NCI-H1436 (cell line): ENCODE measurements around the gene MLYCD.

ENCODE experiments used
- DNase-seq: peaks from one replicate; lab custom pipeline; 2025; lab: John Stamatoyannopoulos, UW

Gene MLYCD

DNA sequence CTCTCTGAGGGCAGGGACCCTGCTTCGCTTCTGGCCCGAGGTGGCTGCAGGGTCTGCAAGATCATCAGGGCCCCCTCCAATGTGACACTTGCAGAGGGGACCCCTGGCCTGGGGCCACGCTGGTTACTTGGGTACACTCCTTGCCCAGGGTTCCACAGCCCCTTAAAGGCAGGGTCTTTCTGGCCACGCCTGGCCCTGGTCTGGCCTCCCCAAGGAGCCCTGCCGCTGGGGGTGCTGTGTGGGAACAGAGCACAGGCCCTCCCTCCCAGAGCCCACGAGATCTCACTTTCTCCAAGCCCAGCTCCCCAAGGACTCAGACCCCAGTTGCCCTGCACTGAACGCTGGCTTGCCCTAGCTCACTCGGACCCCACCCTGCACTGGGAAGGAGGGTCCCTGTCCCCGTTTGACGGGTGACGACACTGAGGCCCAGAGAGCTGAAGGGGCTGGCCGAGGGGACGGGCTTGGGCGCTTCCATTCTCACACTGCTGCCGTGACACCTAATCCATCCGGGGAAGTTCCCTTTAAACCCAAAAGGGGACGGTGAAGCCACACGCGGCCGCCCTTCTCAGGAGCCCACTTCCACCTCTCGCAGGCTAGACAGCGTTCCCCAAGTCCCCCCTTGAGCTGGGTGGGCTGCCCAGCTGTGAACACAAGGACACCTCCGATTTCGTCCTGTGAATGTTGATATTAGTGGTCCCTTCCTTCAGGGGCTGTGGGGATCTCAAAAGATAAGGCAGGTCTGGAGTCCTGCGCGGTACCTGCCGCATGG is 27.2 kb downstream of the MLYCD start:
- no peak for DNase-seq

DNA sequence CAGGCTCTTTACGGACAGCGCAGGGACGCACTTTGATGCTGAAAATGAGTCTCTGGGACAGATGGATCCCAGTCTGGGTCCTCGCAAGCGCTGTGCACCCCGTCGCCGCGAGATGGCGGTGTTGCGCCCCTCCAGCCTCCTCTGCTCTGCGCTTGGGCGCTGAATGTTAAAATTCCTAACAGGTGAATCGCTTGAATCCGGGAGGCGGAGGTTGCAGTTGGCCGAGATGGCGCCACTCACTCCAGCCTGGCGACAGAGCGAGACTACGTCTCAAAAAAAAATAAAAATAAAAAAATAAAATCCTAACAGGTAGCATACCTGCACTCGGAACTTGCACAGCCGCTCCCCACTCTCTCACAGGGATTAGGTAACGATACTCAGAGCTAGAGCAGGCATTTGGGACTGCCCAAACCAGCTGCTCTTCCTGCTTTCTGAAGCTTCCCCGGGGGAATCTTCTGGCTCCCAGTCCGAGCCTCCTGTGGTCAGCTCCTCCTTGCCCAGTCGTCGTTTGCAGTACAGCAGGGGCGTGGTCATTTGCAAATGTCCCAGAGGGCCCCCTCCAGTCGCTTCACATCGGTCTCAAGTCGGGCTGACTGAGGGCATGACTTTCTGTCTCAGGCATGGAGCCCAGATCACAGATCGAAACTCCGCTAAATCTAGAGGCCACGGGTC is 27.9 kb downstream of the MLYCD start:
- DNase-seq: peak; percentile 67

GRCh38 chr16:83928341-83929055 is 29.6 kb downstream of the MLYCD start:
- no peak for DNase-seq

DNA sequence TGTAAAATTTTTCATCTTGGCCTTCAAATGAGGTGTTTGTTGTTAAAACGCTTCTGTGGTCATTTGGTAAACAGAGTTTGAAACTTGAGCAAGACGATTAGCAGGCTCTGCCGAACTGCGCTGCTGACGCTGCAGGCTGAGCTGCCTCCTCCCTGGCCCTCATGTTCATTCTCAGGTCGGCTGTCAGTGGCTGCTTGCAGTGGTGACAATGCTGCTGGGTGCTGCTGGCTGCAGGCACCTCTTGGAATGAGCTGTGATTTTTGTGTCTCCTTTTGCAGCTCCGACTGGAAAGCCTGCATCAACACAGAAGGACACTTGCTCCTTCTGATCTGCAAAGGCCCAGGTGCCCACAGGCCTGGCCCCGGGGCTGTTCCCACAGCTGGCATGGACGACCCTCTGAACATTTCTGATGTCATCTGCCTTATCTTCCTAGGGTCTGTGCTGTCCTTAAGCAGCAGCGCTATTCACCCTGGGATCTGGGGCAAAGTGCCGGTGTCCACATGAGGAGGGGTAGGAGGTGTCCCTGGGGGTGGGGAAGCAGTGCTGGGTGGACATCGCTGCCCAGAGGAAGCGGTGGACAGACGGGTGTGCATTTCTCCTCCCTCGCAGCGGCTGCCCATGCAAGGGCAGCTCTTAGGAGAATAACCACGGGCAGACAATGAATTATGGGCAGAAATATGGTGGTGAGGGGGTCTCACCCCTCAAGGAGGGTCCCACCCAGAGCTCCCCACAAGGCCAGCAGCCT is 31.1 kb downstream of the MLYCD start:
- DNase-seq: no peak

DNA sequence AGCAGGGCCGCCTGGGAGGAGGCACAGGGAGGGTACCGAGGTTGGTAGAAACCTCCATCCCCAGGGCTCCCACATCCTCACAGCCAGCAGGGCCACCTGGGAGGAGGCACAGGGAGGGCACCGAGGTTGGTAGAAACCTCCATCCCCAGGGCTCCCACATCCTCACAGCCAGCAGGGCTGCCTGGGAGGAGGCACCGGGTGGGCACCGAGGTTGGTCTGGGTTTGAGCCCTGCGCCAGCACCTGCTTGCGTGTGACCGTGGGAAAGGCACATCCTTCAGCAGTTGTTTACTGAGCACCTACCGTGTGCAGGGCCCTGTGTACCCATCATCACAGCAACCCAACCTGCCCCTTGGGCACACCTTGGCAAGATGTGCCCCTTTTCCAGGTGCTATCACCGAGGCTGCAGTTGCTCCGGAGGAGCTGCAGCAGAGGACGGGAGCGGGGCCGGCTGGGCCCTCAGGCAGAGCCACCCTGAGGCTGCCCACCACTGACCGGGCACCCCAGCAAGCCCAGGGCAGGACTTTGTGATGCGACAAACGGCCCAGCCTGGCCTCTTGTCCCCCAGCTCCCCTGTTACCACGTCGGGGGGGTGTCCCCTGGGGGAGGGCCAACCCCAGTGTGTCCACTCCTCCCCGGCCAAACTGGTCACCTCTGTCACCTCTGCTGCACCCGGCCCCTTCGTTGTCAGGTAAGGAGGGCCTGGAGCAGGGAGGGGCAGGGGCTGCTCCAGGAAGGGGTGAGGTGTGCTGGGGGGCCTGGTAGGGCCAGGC is 32.0 kb downstream of the MLYCD start:
- DNase-seq: no peak

GRCh38 chr16:83931556-83931955 is 32.6 kb downstream of the MLYCD start:
- no peak for DNase-seq

DNA sequence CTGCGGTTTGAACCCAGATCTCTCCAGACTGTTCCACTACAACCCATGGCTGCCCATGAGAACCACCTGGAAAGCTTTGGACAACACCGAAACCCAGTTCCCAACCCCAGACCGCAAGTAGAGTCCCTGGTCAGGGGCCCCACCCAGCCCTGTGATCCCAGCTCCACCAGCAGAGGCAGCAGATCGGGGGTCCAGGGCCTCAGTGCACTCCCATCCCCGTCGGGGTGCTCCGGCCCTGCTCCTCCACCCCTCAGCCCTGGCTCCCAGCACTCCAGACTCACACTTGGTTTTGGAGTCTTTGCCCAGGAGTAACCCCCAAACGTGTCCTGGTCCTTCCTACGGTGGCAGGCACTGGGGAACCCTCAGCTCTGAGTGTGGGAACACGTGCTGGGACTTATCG is 33.4 kb downstream of the MLYCD start:
- no peak for DNase-seq

- no peak for DNase-seq
Observed at GRCh38 chr16:83932955-83933673, 34.2 kb downstream of the MLYCD start.

DNA sequence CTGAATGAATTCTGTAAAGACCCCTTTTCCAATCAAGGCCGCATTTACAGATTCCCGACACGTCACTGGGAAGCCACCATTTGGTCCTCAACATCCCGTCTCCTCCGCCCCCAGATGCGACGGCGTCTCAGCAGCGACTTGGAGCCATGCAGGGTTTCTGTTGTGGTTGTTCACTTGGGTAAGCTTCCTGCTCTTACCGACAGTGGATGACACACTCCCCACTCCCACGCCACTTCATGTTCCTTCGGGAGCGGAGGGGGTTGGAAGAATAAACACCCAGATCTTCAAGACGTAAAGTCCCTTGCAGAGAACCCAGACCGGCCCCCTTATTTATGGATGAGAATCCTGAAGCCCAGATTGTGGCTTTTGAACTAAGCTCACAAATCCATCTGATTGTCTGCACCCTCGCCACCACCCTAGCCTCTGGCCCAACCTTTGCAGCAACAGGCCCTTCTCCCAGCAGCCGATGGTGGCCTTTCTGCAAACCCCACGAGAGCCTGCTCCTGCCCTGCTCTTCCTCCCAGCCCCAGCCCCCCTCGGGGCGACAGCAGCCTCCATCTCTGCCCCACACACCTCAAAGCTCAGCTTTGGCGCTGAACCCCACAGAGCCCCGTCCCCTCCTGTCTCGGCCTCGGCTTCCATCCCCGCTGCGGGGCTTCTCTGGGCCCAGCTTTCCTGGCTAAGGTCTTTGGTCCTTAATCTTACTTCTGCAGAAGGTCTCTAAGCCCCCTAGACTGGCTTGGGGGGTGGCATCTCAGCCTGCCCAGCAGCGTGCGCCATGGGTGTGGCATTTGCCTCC is 35.2 kb downstream of the MLYCD start:
- DNase-seq: no peak

DNA sequence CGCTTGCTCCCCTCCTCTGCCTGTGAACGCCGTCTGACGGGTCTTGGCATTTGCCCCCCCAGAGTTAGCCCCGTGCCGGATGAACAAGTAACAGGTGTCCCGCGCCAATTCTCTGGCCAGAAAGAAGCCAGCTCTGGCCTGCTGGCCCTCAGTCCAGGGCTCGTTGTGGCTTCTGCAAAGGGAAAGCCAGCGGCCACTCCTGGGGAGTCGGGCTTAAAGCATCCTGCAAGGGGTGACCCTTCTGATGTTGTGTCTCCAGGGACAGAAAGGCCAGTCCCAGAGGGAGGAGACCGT is 35.7 kb downstream of the MLYCD start:
- no peak for DNase-seq

GRCh38 chr16:83935005-83935857 is 36.3 kb downstream of the MLYCD start:
- DNase-seq: no peak

- no peak for DNase-seq
Observed at GRCh38 chr16:83935858-83936255, 36.9 kb downstream of the MLYCD start.

DNA sequence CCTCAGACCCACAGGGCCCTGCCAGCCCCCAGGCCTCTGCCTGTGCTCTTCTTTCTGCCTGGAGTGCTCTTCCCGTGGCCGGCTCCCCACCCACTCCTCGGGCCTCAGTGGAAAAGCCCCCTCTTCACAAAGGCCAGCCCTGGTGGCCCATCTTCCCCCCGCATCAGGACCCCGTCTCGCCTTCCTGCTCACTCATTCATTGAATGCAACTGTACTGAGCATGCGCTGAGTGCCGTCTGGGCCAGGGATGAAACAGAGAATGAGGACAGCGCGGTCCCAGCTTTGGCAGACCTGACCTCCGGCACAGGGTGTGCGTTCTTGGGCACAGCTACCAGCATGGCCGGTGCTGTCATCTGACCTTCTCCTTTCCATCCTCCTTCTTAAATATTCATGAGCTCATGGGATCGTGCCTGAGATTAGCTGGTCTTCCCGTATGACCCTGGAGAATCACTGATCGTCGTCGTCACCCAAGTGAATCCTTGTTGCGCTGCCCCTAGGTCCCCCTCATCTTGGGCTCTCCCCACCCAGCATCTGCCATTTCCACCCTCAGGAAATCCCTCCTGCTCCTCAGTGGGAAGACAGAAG is 37.8 kb downstream of the MLYCD start:
- no peak for DNase-seq

DNA sequence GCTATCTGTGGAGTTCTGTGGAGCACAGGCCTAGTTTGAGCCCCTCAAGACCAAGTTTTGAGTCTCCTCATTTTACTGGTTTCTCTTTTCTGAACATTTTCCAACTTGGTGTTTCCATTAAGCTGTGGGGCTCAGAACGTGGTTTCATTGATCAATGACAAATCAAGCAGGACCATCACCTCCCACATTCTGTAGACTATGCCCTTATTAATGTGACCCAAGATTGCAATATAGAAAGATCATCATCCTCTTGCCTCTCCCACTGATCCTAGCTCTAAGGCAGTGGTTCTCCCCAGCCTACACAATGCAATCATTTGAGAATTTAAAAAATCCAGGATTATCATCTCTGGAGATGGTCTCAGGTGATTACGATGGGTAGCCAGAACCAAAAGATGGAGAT is 38.4 kb downstream of the MLYCD start:
- DNase-seq: no peak

DNA sequence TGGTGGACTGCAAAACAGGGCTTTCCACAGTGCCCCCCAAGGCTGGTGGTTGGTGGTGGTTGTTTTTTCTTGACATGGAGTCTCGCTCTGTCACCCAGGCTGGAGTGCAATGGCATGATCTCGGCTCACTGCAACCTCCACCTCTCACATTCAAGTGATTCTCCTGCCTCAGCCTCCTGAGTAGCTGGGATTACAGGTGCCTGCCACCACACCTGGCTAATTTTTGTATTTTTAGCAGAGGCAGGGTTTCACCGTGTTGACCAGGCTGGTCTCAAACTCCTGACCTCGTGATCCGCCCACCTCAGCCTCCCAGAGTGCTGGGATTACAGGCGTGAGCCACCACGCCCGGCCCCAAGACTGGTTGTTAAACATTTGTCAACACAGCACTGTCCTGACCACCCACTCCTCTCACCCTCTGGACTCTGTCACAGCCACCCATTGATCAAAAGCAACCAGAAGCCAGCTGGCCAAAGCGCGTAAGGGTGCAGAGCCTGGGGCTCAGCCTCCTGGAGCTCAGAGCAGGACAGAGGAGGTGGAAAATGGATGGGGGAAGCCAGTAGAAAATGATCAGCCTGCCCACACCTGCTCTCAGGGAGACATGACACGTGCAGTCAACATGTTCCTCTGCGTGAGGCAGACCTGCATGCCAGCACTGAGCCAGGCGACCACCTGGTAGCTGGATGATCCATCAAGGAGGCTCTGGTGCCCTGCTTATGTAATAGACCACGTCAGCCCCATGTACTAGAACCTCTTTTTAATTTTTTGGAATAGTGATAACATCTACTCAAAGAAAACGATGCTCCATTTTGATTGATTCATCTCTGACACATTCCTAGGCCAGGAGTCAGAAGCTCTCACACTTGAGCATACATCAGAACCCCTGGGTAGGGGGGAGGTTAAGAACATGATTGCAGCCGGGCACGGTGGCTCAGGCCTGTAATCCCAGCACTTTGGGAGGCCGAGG is 39.3 kb downstream of the MLYCD start:
- DNase-seq: no peak

DNA sequence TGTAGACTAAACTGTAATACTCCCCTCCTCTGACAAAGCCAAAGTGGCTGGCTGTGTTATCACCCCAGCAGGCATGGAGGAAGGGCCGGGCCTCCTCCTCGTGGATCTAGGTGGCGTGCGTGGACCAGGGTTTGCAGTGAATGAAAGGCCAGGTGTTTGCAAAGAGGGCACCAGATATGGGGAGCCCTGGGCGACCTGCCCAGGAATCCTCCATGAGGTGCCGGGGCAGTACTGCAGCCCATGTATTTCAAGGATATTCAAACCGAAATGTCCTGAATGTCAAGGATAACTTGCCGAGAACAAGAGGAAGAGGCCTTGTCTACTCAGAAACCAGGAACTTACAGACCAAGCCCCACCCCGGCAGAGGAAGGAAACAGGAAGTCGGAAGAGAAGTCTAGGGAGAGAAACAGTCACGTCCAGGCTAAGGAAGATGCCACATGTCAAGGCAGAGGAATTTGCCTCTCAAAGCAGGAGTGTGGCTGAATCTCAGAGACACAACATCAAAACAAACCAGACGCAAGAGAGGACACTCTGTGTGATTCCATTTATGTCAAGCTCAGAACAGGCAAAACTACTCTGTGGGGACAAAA is 40.4 kb downstream of the MLYCD start:
- DNase-seq: no peak

DNA sequence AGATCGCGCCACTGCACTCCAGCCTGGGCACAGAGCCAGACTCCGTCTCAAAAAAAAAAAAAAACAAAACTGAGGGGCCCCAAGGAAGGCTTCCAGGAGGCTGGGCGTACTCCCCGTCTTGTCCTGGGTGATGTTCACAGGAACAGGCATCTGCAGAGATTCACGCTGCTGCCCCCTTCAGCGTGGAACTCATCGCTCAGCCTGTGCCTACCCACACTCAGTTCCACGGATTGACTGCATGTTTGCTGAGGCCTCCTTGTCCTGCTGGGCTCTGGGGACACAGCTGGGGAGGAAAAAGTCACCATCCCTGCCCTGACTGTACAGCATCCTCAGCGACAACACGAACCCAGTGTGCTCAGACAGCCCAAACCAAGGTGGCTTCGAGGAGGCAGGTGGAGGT is 41.2 kb downstream of the MLYCD start:
- DNase-seq: no peak
